Progenitor cell of endocrine pancreas (in vitro differentiated cells): ENCODE measurements around the gene PERP. TPM values are rescaled to one million over a fixed set of nuclear protein-coding genes. Genes with fewer than 3 reads are reported as not detected.

Experiments
- DNase-seq: peaks from one replicate; pipeline ENCODE4 v3.0.0; 2021; ENCODE audit warnings: low spot score; ENCODE audit not compliant: unreplicated experiment
- H3K27ac Mint-ChIP-seq: 2 replicates; pipeline ENCODE4 v1.8.0; 2021; ENCODE audit warnings: mild to moderate bottlenecking, moderate library complexity, mixed read lengths
- H3K27me3 Mint-ChIP-seq: 2 replicates; pipeline ENCODE4 v1.8.0; 2021; ENCODE audit warnings: mixed read lengths
- H3K36me3 Mint-ChIP-seq: 2 replicates; pipeline ENCODE4 v1.8.0; 2022; ENCODE audit warnings: mixed read lengths; ENCODE audit not compliant: insufficient read depth
- H3K4me1 Mint-ChIP-seq: 2 replicates; pipeline ENCODE4 v1.8.0; 2021; ENCODE audit warnings: low read depth, mixed read lengths
- H3K4me3 Mint-ChIP-seq: 2 replicates; pipeline ENCODE4 v1.8.0; 2021; ENCODE audit warnings: low read depth, mild to moderate bottlenecking, moderate library complexity, mixed read lengths
- H3K9me3 Mint-ChIP-seq: 2 replicates; pipeline ENCODE4 v1.8.0; 2021; ENCODE audit warnings: low read depth, mixed read lengths
- CTCF ChIP-seq: fragments of 200-600 bp; sonication (generic); IDR thresholded peaks from one replicate; pipeline ENCODE4 v1.5.0; 2021; ENCODE audit warnings: antibody characterized with exemption, mild to moderate bottlenecking; ENCODE audit not compliant: unreplicated experiment
- total RNA-seq: library from RNA; stranded (reverse); gene quantifications from 2 replicates; pipeline ENCODE4 v1.2.1, GENCODE V29; 2021

The PERP gene
- total RNA-seq, 1 donor from 2014 or later, result 75.3 TPM

GRCh38 chr6:138098306-138098705 is 8.9 kb downstream of the PERP start:
- peaks cover 47% of the 10 kb centered on the region for H3K36me3 Mint-ChIP-seq
- H3K9me3 Mint-ChIP-seq, result no peaks in the 10 kb centered on the region
- peaks cover 8% of the 10 kb centered on the region for H3K4me1 Mint-ChIP-seq
- no peak overlapping the region for H3K4me3 Mint-ChIP-seq
- no peak for DNase-seq
- no peaks in the 10 kb centered on the region for H3K27me3 Mint-ChIP-seq
- H3K27ac Mint-ChIP-seq, result no peak overlapping the region
- TF ChIP-seq CTCF, result no peak

- H3K36me3 Mint-ChIP-seq, result peaks cover 59% of the 10 kb centered on the region
- no peak overlapping the region for H3K4me3 Mint-ChIP-seq
- no peak for DNase-seq
- H3K9me3 Mint-ChIP-seq, result no peaks in the 10 kb centered on the region
- H3K4me1 Mint-ChIP-seq, result peaks cover 10% of the 10 kb centered on the region
- no peaks in the 10 kb centered on the region for H3K27me3 Mint-ChIP-seq
- H3K27ac Mint-ChIP-seq, result no peak overlapping the region
- TF ChIP-seq CTCF, result no peak
Measured at GRCh38 chr6:138094260-138094659, 13.0 kb downstream of the PERP start.

GRCh38 chr6:138093632-138094031 is 13.6 kb downstream of the PERP start:
- DNase-seq, result no peak
- no peak for TF ChIP-seq CTCF
- Mint-ChIP-seq H3K9me3 (no peaks in the 10 kb centered on the region), H3K4me3 (no peak overlapping the region), H3K27me3 (no peaks in the 10 kb centered on the region), H3K36me3 (peaks cover 56% of the 10 kb centered on the region), H3K27ac (no peak overlapping the region), H3K4me1 (peaks cover 14% of the 10 kb centered on the region)

GRCh38 chr6:138092686-138093085 is 14.5 kb downstream of the PERP start:
- no peak overlapping the region for H3K27ac Mint-ChIP-seq
- DNase-seq, result no peak
- H3K27me3 Mint-ChIP-seq, result no peaks in the 10 kb centered on the region
- H3K9me3 Mint-ChIP-seq, result no peaks in the 10 kb centered on the region
- no peak for TF ChIP-seq CTCF
- no peak overlapping the region for H3K4me3 Mint-ChIP-seq
- H3K36me3 Mint-ChIP-seq, result peaks cover 50% of the 10 kb centered on the region
- peaks cover 23% of the 10 kb centered on the region for H3K4me1 Mint-ChIP-seq

- H3K27ac Mint-ChIP-seq, result no peak overlapping the region
- TF ChIP-seq CTCF, result no peak
- H3K27me3 Mint-ChIP-seq, result no peaks in the 10 kb centered on the region
- peaks cover 32% of the 10 kb centered on the region for H3K36me3 Mint-ChIP-seq
- H3K9me3 Mint-ChIP-seq, result no peaks in the 10 kb centered on the region
- peaks cover 44% of the 10 kb centered on the region for H3K4me1 Mint-ChIP-seq
- H3K4me3 Mint-ChIP-seq, result no peak overlapping the region
- no peak for DNase-seq
Measured at GRCh38 chr6:138089325-138089724, 17.9 kb downstream of the PERP start.
